NCI-H146 treated with DMSO at 0.1 percent for 48 hours (cell line): Measurements from ENCODE around the gene ARHGAP24.
"Not testable (repeated sequence)": the region's sequence is repeated elsewhere in the genome, so short reads cannot be mapped to it uniquely, and the experiment has no call there.

Experiments used
- DNase-seq: peaks from one replicate; lab custom pipeline; 2025; ENCODE audit not compliant: unreplicated experiment; lab: John Stamatoyannopoulos, UW

The ARHGAP24 gene

DNA sequence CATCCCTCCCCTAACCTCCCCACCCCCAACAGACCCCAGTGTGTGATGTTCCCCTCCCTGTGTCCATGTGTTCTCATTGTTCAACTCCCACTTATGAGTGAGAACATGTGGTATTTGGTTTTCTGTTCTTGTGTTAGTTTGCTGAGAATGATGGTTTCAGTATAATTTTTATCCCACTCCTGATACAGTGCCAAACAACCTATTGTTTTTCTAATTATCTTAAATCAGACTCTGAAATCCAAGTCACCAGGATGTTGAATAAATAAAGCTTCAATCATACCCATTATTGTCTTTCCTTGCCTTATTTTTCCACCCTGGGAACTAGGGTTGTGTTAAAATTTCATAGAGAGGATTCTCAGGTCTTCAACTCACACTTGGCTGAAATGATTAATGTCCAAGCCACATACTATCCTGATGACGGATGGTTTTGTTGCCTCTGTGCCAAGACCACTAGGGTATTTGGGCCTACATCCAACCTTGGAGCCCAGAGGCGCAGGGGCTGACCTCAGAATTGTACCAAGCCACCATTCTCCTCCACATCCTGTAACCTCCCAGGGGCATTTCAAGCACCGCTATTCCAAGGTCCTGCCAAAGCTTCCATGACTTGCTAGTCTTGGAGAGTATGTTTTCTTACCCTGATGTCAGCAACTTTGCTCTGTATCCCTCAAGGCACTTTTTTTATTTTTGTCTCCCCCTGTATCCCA is 332.4 kb downstream of the ARHGAP24 start:
- no peak for DNase-seq

- no peak for DNase-seq
These were observed 333.2 kb downstream of the ARHGAP24 start for GRCh38 chr4:85808104-85808503.

DNA sequence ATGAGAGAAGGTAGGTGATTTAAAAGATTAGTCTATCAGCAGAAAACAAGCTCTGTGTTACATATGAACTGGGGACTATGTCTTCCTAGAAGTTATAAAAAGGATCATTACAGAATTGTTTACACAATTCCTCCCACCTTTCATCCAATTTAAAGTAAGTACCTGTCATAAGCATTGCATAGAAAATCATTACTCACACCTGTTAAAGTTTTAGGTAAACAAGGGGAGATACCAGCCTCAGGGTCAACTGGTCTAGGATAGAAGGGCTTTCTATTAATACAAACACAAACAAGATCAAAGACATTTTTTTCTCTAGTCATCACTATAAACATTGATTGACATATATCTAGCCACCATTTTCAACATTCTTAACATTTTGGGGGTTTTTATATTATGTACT is 333.9 kb downstream of the ARHGAP24 start:
- no peak for DNase-seq

DNA sequence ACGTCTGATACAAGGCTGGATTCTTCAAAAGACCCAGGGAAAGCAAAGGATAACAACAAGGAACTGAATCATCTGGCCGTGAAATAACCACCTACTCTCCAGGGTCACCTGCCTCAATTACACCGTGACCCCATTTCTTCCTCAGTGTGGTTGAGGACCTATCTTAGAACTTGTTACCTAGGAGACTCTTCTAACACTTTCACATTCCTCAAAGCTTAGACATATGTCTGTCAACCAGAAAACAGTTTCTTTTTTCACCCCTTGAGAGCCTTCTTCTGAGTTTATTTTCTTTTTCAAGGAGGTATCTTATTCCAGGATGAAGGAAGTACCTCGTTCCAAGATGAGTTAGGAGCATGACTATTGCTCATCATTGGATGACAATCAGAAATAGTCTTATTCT is 337.8 kb downstream of the ARHGAP24 start:
- DNase-seq: no peak

DNA sequence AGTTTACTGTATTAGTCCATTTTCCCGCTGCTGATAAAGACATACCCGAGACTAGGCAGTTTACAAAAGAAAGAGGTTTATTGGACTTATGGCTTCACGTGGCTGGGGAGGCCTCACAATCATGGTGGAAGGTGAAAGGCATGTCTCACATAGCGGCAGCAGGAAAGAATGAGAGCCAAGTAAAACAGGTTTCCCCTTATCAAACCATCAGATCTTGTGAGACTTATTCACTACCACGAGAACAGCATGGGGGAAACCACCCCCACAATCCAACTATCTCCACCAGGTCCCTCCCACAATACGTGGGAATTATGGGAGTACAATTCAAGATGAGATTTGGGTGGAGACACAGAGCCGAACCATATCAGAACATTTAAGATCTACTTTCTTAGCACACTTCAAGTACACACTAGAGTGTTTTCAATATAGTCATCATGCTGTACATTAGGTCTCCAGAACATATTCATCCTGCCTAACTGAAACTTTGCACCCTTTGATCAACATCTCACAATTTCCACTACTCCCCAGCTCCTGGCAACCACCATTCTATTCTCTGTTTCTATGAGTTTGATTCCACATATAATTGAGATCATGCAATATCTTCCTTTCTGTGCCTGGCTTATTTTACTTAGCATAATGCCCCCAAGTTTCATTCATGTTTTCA is 341.0 kb downstream of the ARHGAP24 start:
- DNase-seq: no peak

DNA sequence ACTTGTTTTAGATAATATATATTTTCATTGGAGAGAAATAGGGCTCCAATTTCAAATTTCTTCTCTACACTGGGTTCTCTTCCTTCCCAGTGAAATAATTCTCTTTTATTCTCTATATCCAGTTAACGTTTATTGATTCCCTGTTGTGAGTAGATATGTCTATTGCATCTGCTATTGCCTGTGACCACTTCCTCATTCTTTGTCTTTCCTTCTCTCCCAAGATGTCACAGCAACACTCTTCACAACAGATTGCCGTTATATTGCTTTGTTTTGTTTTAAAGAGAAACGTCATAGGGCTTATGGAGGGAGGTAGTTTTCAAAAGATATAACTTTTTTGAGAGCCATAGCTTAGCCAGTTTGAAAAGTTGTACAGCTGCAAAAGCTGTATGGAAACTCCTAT is 343.8 kb downstream of the ARHGAP24 start:
- no peak for DNase-seq

GRCh38 chr4:85820101-85820500 is 345.2 kb downstream of the ARHGAP24 start:
- DNase-seq: not testable (repeated sequence)

DNA sequence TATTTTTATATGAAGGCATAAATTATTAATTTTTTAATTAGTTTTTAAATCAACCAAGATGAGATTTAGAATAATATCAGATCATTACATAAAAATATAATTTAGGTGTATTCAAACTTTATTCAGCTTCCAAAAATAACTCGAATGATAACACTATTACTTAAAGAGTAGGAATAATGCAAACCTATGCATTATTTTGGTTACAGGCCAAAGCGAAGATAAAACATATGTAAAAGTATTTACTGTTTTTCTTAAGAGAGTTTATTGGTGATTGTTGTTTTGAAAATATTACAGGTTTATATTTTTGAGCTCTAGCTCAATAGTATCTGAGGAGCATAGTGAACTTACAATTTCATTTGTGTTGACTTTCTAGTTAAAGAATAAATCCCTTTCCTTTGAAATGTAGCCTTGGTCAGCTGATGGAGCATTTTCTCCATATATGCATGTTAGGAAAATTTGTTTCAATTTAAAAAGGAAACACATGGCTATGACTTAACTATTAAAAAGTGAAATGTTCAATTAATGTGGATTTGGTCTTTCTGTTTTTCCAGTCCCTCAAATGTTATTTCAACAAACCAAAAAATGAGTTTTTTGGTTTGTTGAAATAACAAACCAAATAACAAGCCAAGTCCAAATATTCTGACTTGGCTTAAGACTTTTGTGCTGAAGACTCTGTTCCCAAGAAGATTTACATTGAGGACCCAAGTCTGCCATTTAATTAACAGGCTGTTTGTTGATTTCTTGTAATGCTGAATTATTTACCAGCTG is 346.9 kb downstream of the ARHGAP24 start:
- DNase-seq: no peak

DNA sequence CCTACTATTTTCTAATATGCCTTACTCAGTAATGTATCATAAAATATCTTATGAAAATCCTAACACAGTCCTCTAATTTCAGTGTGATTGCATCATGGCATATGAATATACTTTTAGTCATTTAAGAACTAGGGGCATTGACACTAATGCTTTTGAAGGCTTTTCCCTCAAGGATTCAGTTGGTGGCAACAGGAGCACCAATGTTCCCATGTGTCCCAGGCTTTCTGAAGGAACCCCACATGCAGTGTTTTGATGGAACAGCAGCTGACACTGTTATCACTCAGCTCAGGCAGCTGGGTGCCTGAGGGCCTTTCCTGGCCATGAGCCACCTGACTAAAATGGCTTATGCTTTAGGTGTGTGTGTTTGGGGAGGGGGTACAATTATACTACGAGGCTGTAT is 348.3 kb downstream of the ARHGAP24 start:
- DNase-seq: no peak

DNA sequence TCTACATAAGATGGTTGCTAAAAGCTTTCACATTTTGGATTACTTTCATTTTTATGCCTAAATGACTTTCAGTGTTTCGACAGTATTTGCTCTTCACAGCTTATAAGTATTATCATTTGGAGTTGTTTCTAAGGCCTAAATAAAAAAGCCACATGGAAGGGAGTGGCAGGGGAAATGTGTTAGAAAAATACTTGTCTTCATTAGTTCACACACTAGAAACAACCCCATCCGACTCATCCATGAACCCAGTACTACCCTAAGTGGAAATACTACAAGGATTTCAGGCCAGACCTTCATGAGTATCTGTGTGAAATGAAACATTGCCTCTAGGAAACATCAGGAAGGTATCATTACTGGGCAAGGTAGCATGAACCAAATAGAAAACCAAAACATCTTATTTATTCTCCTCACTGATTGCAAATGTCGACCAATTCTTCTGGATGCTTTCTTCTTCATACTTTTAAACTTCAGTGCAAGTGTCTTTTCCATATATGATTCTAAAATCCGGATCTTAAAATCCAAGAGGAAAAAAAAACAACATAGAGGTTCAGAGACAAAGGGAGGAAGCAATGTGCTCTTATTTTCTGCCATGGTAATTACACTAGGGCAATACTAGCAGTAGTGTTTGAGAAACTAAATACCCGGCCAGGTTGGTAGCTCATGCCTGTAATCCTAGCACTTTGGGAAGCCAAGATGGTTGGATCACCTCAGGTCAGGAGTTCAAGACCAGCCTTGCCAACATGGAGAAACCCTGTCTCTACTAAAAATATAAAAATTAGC is 349.4 kb downstream of the ARHGAP24 start:
- no peak for DNase-seq

- DNase-seq: no peak
These were observed 351.2 kb downstream of the ARHGAP24 start for GRCh38 chr4:85826060-85826678.

GRCh38 chr4:85828027-85828890 is 353.3 kb downstream of the ARHGAP24 start:
- DNase-seq: no peak

DNA sequence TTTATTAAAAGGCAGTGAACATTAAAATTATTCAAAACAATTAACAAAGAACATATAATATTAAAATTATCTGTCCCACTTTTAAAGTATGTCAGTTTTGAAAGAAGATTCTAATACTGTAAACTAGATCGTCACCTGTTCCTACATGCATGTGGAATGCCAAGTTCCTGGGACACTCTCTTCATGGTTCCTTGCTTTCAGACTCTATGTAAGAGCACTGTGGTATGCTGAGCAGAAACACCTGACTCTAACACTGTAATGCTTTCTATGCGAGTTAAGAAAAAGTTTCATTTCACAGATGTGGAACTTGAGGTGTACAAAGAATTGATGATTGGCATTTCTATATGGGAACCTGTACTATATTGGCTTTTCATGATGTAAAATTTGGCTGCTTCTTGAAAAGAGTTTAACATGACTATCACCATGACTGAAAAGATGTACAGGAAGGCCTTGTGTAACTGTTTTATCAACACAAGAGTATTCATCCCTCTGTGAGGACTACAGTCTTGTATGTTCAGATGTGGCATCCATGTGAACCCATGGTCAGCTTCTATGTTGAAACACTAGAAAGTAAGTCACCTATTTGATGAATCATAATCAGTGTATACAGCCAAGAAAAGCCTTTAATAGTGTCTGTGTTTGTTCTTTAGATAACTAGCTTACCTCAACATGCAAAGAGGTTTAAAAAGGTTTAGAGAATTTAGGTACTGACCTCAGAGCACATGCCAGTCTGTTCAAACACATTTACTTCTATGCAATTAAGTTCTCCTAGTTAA is 354.5 kb downstream of the ARHGAP24 start:
- no peak for DNase-seq

GRCh38 chr4:85831647-85832046 is 356.7 kb downstream of the ARHGAP24 start:
- no peak for DNase-seq

- no peak for DNase-seq
These were observed 358.4 kb downstream of the ARHGAP24 start for GRCh38 chr4:85833302-85833701.

DNA sequence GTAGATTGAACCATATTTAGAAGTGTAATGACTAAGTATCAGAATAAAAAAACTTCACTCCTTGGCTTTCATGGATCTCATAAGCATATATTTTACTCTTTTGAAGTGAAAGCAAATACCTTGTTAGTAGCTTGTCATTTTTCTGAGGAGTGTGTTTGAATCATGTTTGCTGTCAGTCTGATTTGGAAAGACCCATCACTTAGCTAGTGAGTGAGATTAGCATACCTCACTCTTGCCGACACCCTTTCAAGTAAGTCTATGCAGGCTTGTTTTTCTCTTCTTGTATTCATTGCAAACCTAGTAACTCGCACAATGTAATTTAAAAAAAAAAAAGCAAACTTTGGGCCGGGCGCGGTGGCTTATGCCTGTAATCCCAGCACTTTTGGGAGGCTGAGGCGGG is 360.0 kb downstream of the ARHGAP24 start:
- no peak for DNase-seq

GRCh38 chr4:85836588-85837438 is 361.9 kb downstream of the ARHGAP24 start:
- no peak for DNase-seq

- no peak for DNase-seq
These were observed 362.4 kb downstream of the ARHGAP24 start for GRCh38 chr4:85837439-85837733.
